HG02623 (cell line): Measurements from ENCODE around the gene ANKRD63.

Experiments
- ATAC-seq: cut with Tn5 transposase; IDR thresholded peaks from one replicate; pipeline ENCODE4 v1.9.1; 2021; ENCODE audit warnings: moderate library complexity; ENCODE audit not compliant: unreplicated experiment

Gene ANKRD63

DNA sequence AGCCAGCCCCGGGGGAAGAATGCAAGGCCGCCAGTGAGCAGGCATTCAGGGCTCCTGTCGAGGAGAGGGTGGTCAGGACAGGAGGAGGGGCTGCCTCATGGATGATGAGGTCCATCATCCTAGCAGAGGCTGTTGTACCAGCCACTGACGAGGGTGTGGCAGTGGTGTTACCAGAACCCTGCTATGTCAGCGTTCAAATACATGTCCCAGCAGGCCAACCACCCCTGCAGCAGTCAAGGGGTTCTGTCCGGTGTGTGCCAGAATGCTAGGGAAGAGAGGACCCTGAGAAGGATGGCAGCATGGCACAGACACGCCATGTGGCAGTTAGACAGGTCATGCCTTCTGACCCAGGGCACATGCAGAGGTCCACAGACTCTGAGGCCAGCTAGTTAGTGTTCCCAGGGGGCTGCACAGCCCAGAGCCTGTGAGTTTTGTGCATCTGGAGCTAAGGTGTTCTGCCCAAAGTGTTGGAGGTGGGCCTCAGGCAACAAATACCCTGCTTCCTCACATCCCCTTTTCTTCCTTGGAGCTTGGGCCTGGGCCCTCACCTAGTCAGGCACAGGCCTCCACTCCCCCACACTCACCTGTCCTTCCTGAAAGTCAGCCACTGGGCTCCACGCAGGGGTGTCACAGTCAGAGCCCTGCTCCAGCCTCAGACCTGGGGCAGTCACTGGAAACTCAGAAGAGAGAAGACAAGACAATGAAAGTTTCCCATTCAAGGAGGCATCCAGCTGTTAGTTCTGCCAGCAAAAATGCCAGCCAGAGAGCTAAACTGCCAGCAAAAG is 36.2 kb downstream of the ANKRD63 start:
- no peak for ATAC-seq

DNA sequence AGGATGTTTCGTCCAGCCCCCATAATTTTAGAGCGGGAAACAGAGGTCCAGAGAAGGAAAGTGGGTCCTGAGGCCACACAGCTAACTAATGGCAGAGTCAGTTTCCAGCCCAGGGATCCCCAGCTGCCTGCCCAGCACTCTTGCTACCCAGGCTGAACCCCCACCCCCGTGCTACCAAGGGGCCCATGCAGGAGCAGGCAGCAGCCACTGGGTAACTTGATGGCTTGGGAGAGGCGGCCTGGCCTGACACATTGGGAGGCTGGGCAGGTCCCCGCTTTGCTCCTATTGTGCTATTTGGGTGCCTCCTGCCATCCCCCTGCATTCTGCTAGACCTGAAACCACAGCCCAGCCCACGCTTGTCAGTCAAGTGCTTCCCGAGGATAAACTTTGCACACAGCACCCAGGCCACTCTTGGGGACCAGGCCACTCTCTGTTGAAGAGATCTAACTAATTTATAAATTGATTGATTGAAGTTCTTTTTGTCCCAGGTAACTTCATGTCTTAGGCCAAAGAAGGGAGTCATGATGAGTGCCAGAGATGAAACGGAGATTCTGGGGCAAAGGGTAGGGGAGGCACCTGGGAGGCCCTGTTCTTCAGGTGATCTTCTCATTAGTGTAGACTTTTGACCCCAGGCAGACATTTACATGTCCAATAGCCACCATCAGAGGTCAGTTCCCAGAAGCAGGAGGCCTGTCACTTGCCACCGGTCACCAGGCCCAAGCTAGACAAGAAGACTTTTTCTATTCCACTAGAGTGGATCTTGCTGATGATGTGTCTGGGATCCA is 37.0 kb downstream of the ANKRD63 start:
- ATAC-seq = no peak

DNA sequence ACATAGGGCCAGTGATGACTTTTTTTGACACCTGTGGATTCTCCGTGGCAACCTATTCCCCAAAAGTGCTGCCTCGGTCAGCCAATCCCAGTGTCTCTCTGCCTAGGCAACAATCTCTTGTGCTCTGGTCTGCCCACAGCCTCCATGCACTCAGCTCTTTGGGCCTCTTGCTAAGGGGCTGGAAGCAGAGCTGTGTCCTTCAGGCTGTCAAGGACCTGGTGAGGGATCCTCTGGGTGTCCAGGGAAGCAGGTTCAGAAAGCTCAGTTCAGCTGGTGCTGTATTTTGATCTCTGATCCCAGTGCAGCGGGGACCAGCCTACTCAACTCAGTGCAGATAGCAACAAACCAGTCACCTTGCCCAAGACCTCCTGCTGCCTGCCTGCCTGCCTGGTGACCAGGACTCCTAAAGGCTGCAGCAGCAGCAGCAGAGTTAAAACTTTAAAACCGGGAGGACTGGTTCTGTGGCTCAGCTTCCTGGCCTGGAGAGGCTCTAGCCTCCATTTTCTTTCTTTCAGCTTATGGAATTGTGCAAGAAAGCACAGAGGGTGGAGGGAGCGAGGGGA is 37.8 kb downstream of the ANKRD63 start:
- ATAC-seq = no peak

DNA sequence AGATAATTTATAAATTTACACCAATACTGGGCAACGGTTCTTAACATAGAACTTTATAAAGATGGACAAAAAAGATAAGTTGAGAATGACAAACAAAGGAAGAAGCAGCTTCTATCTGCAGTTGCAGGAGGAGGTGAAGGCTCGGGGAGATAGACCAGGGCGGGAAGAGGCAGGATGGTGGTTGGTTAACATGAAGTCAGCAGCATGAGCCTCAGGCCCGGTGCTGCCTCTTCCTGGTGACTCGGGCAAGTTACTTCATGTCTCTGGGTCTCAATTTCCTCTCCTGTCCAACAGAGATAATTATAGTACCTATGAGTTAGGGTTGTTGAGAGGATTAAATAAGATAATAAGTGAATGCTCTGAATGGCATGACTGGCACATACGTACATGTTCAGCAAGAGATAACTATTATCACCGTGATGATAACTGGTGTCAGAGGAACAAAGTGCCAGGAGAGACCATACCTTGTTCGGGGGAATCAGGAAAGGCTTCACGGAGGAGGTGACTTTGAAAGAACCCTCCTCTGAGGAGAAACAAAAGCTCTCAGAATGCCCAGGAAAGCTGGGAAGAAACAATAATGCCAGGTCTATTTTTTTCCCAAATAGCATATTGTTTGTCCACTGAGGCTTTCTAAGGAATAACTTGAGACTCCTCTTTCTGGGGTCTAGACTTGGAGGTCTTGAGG is 39.6 kb downstream of the ANKRD63 start:
- no peak for ATAC-seq

DNA sequence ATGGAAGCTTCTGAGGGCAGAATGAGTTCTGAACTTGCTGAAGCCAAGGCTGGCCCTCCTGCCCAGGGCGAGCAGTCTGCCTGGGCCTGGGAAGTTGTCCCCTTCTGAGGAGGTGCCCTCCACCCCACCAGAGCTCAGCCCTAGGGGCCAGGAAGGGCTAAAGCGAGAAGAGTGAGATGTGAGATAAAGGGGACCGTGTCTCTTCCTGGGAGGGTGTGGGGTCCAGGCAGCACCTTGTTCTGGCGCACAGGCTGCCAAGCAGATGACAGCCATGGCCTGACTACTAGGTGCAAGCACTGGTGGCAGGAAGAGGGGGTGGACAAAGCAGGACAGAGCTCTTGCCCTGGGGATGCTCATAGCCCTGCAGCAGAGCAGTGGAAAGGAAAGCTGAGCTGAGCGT is 40.3 kb downstream of the ANKRD63 start:
- no peak for ATAC-seq

DNA sequence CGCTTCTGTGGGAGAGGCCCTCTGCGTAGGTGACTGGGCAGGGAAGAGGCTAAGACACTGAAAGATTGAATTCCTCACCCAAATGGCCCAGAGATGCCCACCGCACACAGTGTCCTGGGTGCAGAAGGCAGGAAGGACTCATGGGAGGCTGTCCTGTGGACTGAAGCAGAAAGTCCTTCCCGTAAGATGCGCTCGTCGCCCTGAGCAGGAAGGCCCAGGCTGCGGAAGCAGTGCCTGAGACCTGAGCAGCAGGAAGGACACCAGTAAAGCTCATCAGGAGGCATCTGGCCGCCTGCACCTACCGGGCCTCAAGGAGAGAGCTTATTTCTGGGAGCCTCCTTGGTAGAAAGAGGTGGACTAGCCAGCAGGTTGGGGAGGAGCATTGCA is 40.7 kb downstream of the ANKRD63 start:
- no peak for ATAC-seq

DNA sequence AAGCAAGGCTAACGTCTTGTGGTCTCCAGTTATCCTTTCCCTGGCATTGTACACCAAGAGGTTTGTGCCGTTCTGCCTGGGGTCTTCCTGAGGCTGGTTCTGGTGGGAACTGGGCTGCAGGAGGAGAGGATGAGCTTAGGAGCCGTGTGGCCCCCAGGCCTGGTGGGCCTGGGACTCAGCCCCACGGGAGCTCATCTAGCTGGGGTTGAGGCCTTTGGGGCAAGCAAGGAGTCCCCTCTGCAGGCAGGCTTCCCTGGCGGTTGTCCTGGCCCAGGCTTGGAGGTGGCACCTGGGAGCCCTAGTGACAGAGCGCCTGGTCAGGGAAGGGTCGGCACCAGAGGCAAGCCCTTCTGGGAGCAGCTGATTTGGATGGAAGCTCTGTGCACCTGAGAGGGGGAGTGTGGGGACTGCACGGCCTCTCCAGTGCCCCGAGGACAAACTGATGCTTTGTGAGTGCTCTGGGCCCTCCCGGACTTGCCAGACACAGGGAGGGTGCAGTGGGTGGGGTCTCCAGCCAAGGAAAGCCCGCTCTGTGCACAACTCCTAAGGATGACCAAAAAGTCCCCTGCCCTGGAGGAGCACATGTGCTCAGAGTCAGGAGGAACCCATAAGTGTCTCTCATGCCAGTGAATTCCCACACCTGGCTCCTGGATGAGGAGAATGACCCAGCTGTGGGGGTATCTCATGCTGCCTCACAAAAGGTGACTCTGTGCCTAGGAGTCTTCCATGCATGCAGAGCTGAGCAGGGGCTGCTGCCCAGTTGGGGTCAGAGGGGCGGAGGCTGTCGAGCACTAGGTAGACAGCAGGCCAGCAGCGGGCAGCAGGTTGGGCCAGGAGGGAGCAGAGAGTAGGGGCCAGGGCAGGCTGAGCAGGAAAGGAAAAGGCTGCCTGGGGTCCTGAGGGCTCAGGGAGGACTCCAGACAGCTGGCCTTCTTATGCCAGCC is 41.3 kb downstream of the ANKRD63 start:
- no peak for ATAC-seq

DNA sequence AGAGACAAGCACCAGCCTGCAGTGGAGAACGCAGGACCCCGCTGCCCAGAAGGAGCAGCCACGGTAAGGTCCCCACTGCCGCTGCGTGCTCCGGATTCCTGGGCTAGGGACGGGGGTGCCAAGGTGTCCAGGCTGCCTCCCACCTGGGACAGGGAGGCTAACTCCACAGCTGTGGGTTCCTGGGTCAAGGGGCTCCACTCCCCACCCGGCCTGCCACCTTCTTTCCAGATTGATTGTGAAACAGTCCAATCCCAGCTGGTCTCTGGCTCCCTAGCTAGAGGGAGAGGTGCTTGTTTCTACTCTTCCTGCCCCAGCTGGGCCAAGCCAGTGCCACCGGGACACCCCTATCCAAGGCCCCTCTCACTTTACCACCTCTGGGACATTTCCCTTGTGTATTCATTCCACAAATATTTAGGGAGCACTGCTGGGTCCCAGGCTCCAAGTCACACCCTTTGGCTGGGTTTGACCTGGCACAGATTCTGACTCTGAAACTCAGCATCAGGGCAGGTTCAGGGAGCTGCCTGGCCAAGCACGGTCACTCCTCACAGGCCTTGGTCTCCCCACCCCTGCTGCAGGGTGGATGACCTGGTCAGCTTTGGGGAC is 42.1 kb downstream of the ANKRD63 start:
- ATAC-seq = no peak

DNA sequence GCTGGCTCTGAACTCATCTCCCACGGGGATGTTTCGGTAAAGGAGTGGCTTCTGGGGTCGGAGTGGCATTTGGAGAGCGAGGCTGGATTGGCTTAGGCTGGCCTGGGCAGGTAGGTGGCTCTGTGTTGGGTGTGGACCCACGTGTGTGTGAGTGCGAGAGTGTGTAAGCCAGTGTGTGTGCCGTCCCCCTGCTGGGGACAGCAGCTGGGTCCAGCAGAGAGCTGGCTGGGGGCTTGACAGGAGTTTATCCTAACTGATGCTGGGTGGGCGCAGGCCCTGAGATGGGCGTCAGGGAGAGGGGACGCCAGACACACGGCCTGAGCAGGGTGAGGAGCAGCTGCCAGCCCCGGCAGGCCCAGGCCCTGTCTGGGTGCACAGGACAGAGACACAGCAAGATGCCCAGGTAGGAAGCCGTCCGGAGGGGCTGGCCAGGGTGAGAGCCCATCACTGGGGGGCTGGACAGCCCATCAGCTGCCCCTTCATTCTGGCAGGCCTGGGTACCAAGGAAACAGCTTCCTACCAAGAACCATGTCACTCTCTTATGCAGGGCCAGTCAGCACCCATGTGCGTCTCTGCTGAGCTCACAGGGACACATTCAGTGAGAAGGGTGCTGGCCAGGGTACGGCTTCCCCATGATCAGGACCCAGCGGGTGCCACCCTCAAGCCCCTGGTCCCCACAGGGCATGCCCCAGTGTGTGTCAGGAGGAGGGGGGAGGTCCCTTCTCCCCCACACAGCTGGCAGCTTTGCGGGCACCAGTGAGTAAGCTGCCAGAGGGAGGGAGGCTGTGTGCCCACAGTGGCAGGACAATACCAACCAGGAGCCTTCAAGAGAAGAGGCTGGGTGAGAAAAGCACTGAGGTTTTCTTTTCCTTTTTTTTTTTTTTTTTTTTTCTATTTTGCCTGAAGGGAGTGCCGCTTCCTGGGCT is 42.9 kb downstream of the ANKRD63 start:
- ATAC-seq = no peak

DNA sequence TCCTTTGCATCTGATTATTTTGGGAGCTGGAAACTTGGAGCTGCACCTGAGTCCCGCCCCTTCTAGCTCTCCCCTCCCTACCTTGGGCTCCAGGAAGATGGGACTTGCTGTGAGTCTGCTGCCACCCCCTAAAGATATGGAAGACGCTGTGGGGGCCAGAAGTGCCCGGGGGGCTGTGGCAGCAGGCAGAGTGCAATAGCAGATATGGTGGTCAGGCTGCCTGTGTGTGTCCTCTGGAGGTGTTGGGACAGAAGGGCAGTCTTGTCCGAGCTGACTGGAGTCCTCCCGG is 43.5 kb downstream of the ANKRD63 start:
- ATAC-seq = no peak

DNA sequence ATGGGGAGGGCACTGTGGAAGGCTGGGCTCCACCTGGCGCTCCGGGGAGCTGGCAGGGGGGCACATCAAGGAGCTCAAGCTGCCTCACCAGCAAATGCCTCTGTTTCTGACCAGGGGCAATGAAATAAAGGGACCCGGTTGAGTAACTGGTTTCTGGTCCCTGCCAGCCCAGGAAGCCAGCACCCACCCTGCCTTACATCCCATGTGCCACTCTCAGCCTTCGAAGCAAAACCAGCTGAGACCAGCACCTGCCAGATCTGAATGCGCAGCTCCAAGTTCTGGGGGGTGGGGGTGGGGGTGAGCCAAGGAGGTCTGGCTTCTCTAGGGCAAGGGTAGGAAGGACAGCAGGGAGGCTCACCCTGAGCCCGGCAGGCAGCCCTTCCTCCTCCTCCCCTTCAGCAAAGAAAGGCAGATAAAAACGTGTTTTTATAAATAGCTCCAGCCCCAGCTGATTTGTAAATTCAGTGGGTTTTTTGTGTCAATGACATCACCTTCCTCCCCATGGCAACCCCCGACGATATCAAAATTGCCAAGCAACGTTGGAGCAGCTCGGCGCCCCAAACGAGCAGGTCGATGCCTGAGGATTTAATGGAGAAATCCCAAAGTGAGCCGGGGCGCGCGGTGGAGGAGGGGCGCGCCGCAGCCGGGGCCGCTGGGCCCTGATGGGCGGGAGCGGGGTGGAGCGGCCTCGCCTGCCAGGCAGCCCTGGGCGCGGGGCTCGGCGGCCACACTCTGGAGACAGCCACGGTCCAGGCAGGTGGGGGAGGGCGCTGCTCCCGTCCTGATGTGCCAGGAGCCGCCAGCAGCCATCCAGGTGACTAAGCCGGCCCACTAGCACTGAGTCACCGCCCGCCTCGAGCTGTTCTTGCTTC is 44.1 kb downstream of the ANKRD63 start, which contains the start of gene PAK6:
Gene PAK6, plus strand, starts transcription at position 532 of the 872 bp plus-strand sequence. CDS start 25,723 bp downstream, outside the sequence.
- ATAC-seq = no peak

DNA sequence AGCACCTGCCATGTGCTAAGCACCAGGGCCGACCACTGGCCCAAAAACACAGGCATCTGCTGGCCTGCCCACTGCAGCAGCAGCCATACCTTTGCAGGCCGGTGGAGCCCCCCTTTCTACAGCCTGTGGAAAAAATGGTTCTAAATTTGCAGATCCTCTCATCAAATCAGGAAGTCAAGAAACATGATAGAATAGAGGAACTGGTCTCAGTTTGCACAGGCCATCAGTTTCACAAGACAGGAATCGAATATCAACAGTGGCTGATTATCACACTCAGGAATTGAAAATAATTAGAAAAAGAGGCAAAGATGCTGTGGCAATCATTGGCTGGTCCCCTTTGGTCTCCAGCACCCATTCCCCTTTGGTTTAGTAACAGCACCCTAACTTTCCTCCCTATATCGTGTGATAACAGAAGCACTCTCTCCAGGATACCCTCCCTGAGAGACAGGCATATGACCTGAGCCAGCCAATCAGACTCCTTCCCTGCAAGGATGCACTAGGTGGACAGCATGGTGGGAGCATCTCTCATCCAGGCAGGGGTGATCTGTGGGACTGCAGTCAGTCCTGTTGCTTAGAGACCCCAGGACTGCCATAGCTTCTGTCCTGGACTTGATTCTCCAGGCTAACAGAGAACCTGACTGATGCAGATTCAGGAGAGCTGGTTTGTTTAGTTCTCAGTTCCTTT is 47.5 kb downstream of the ANKRD63 start:
- no peak for ATAC-seq

DNA sequence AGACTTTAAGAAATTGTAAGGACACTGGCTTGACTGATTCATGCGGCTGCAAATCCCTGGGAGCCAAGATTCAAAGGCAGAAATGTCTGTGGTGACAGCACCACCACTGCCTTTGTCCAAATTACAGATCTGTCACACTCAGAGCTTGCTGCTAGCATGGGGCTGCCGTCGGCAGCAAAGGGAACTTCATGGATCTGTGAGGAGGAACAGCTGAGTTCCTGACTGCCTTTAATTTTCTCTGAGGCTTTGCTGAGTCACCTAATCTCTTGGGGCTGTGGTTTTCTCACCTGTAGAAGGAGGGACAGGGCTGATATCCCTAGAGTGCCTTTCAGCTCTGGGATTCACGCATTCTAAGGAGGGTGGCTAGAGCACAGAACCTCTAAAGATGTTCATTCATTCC is 48.1 kb downstream of the ANKRD63 start:
- ATAC-seq = no peak

DNA sequence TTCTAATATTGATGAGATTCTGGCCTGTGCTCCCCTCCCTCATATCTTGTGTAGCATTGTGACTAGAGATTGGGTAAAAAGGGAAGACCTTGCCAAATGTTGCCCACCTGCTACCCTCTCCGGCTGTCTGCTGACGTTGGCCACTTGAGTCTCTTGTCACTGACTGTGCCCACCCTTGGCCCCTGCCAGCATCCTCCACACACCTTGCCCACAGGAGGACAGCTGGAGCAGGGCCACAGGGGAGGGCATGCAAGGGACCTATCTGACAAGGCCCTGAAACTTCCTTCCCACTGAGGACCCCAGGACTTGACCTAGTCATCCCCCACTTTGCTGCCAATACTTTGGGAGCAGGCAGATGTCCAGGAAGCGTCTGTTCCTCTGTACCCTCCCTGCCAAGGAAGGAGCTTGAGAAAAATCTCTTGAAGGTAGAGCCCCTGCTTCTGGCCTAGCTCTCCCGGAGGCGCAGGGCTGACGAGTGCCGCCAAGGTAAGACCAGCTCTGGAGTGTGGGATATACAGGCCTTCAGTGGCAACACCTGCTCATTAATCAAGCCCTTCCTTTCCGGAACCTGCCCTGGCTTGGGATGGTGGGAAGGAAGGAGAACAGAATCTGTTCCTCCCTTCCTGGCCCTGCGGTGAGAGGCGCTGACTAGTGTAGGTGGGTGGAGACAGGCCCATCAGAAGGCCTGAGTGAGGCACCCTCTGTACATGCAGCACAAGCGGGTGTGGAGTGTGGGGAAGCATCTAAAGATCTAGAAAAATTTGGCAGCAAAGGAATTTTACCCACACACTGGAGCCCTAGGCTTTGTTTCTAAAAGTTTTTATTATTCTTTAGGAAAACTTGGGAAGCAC is 48.9 kb downstream of the ANKRD63 start:
- no peak for ATAC-seq

DNA sequence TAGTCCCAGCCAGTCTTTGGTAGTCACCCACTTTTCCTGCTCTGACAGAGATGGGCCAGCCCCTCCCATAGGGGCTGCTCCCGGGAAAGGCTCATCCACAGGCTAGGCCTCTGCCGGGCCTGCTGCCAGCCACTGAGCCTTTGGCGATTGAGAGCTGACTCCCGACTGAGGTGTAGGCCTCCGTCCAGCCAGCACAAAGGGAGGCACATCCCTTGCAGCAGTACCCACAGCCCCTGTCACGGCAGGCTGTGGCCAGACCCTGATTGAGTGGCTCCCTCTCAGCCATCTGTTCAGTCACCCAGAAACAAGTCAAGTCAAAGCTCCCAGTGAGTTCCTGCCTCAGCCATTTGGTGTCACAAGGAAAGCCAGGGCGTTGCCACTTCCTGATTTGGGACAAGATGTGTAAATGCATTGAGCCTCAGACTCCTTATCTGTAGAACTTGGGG is 50.2 kb downstream of the ANKRD63 start:
- no peak for ATAC-seq
